Heart right ventricle (tissue), 16 donors: Measurements from ENCODE around the gene FRS3. TPM values are rescaled to one million over a fixed set of nuclear protein-coding genes. Genes with fewer than 3 reads are reported as not detected.
"Not testable (repeated sequence)": the region's sequence is repeated elsewhere in the genome, so short reads cannot be mapped to it uniquely, and the experiment has no call there.

Experiments
- ATAC-seq, 8 donors: fragments of 200-7000 bp; cut with Tn5 transposase; one replicate each; pipeline ENCODE4 v1.9.1; 2020; ENCODE audit warnings: mild to moderate bottlenecking in 8 of 8, moderate library complexity in 8 of 8, moderate number of reproducible peaks in 1 of 8
- DNase-seq, 2 donors: peaks; one replicate each; pipeline ENCODE4 v3.0.0-alpha.2; 2020
- H3K27ac ChIP-seq, 10 donors: fragments of 200-600 bp; sonication (generic) in 2 of 10; one replicate each; pipeline versions ENCODE4 v1.5.0 to v1.8.0; 2020 to 2022; ENCODE audit warnings: mild to moderate bottlenecking in 3 of 10
- H3K27me3 ChIP-seq, 7 donors: fragments of 200-600 bp; one replicate each; pipeline ENCODE4 v1.8.0; 2021 to 2022; ENCODE audit warnings: mild to moderate bottlenecking in 2 of 7
- H3K36me3 ChIP-seq, 9 donors: fragments of 200-600 bp; sonication (generic) in 1 of 9; one replicate each; pipeline versions ENCODE4 v1.5.0 to v1.8.0; 2020 to 2022; ENCODE audit warnings: mild to moderate bottlenecking in 2 of 9
- H3K4me1 ChIP-seq, 9 donors: fragments of 200-600 bp; sonication (generic) in 1 of 9; one replicate each; pipeline versions ENCODE4 v1.5.0 to v1.8.0; 2020 to 2022; ENCODE audit warnings: mild to moderate bottlenecking in 4 of 9
- H3K4me3 ChIP-seq, 10 donors: fragments of 200-600 bp; sonication (generic) in 2 of 10; one replicate each; pipeline versions ENCODE4 v1.5.0 to v1.8.0; 2020 to 2022; ENCODE audit warnings: mild to moderate bottlenecking in 7 of 10, moderate library complexity in 2 of 10
- H3K9me3 ChIP-seq, 11 donors: fragments of 200-600 bp in 10 of 11; sonication (generic) in 2 of 11; one replicate each; pipeline versions ENCODE4 v1.5.0 to v1.8.0; 2013 to 2022; ENCODE audit warnings: mild to moderate bottlenecking in 2 of 11, control low read depth in 1 of 11, moderate library complexity in 1 of 11
- WGBS, 2 donors: extraction: QIAGEN DNeasy Blood & Tissue Kit; methylation state at CpG; one replicate each; pipeline ENCODE4 v1.1.7; 2013; ENCODE audit warnings: inconsistent platforms in 1 of 2; 5-methylcytosine and 5-hydroxymethylcytosine counted together
- intact Hi-C, 10 donors: fragments of 100-400 bp; cut with DNase I; formaldehyde crosslinking; loops; one replicate each; pipeline versions ENCODE4 v1.11.1 to v1.14.2; 2022
- polyA plus RNA-seq, 2 donors: library from polyadenylated mRNA; stranded (reverse); fragments of 200-250 nt; gene quantifications; one replicate each; pipeline ENCODE4 v1.2.3, GENCODE V29; 2013
- total RNA-seq, 10 donors: library from RNA; stranded (reverse); fragmentation: NEBNext Ultra II Directional in 3 of 10; extraction: Animal tissue kit (Norgen Biotek cat#: 25700) in 3 of 10; gene quantifications; one replicate each; pipeline versions ENCODE4 v1.2.1 to v1.2.4, GENCODE V29; 2021 to 2023
- TF ChIP-seq, protein P1 (sequence below), 9 donors: fragments of 200-600 bp; sonication (generic) in 2 of 9; IDR thresholded peaks; one replicate each; pipeline versions ENCODE4 v1.5.0 to v1.8.0; 2021 to 2022; ENCODE audit warnings: antibody characterized with exemption in 9 of 9, mild to moderate bottlenecking in 5 of 9, moderate library complexity in 1 of 9
- donor health status: Arrhythmogenic right ventricular cardiomyopathy.
- donor health status: ischemic (EF 13 %, LVEDD 7.1; RV severe dilation, severe dysfunction).
- donor health status: healthy with polysubstance abuse.
- donor health status: DM: no; HTN: yes; CAD: no.
- donor health status: DM: no; HTN: no; CAD: no.
- donor health status: ischemic (EF 25% LVEDD 6.9; RV normal size, moderate dysfunction).
- donor health status: ischemic (EF 25% LVEDD 5.7; RV mildly dilated, moderate dysfunction).
- donor health status: healthy.
- donor health status: DM: yes; HTN: yes; CAD: no.
- donor health status: Ischemic cardiomyopathy.
- donor health status: ischemic (EF 35%, LVEDD 5.7; RV mildly dilated, moderate dysfunction).
- donor health status: nonischemic (EF 11% LVEDD 7.7; RV severe dilation, severe dysfunction).
- donor health status: DM: yes; HTN: yes; CAD: no.
- donor health status: PGD.
- donor health status: ischemic (EF 29% LVEDD 5.4; RV normal size, mild dysfunction).
- donor health status: nonischemic (EF 23%, LVEDD 6.1; RV moderate dilation, normal function).

The FRS3 gene
- total and polyA plus RNA-seq, 12 donors, result 2.8 to 8.7 (median 5.8) TPM

DNA sequence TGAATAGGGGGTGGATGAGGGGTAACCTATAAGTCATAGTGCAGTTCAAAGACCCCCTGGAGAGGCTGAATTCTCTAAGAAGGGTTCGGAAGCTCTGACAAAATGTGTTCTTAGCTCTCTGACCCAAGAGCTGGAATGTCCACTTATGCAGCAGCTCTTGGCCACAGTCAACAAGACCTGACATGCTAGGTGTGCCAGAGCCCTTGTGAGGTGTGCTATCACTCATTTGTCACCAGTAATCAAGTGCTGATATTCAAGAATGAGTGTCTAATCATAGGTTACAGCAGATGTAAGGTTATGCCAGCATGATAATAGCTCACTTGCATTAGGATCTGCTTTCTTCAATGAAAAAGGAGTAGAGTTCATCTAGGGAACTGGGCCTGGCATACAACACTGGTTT lies 35.9 kb upstream of the FRS3 start:
- no peak overlapping the region for H3K4me3 ChIP-seq
- DNase-seq (no peak), ATAC-seq (peak in 4 of 8 donors; percentile 21 to 83 (median 46))
- intact Hi-C loops, result no loop called here
- no peaks in the 10 kb centered on the region for H3K27me3 ChIP-seq
- H3K4me1 ChIP-seq, result peaks cover 0 to 14% (median 4%) of the 10 kb centered on the region in 9 donors
- 43 to 73% methylated on average over 1 of the region's 1 CpG for WGBS, 2 donors
- TF ChIP-seq, protein P1, sequence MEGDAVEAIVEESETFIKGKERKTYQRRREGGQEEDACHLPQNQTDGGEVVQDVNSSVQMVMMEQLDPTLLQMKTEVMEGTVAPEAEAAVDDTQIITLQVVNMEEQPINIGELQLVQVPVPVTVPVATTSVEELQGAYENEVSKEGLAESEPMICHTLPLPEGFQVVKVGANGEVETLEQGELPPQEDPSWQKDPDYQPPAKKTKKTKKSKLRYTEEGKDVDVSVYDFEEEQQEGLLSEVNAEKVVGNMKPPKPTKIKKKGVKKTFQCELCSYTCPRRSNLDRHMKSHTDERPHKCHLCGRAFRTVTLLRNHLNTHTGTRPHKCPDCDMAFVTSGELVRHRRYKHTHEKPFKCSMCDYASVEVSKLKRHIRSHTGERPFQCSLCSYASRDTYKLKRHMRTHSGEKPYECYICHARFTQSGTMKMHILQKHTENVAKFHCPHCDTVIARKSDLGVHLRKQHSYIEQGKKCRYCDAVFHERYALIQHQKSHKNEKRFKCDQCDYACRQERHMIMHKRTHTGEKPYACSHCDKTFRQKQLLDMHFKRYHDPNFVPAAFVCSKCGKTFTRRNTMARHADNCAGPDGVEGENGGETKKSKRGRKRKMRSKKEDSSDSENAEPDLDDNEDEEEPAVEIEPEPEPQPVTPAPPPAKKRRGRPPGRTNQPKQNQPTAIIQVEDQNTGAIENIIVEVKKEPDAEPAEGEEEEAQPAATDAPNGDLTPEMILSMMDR (IDR thresholded peaks at IDR 0.05), result no peak
- H3K27ac ChIP-seq, result peak overlapping the region in 4 of 10 donors; percentile 20 to 41 (median 25)
- H3K36me3 ChIP-seq, result no peaks in the 10 kb centered on the region
- no peaks in the 10 kb centered on the region for H3K9me3 ChIP-seq

DNA sequence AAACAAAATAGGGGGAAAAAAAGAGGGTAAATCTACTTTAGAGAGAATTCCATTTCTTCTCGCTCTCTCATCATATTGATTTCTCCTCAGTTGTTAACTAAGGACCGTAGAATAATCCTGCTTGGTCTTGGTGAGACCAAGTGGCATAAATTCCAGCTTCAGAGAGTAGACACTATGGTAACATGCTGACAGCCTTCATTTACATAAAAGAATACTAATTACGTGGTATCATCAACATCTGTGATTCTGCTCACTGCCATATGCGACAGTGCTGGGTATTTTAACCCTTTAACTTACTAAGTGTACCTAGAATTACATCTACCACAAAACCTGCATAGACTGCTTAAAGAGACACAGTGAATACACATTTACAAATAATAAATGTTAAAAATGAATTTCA lies 34.9 kb upstream of the FRS3 start:
- intact Hi-C loops, result no loop called here
- no peak overlapping the region for H3K4me3 ChIP-seq
- no peak for DNase-seq
- peaks cover 0 to 14% (median 4%) of the 10 kb centered on the region in 9 donors for H3K4me1 ChIP-seq
- peak overlapping the region in 1 of 10 donors; percentile 41 for H3K27ac ChIP-seq
- no peaks in the 10 kb centered on the region for H3K9me3 ChIP-seq
- no peak for ATAC-seq
- WGBS, 2 donors, result 65 to 75% methylated on average over 4 of the region's 4 CpGs
- no peaks in the 10 kb centered on the region for H3K36me3 ChIP-seq
- TF ChIP-seq, protein P1 (IDR thresholded peaks at IDR 0.05), result no peak
- H3K27me3 ChIP-seq, result no peaks in the 10 kb centered on the region

DNA sequence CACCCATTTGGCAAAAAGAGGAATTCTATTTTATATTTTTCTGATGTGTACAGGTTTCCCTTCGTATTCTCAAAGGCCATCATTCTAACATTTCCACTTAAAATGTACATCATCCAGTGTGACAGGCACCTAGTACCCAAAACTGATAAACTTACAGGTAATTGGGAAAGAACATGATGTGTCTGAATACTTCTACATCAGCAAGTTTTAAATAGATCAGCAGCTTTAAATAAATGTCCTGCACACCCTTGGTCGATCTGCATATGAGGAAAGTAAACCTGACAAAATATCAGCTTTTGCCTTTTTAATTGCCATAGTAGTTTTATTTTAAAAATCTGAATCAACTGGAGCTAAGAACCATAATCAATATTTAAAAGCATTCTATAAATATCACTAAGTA lies 34.3 kb upstream of the FRS3 start:
- Histone ChIP-seq H3K27ac (peak overlapping the region in 3 of 10 donors; percentile 14 to 31 (median 19)), H3K4me1 (peaks cover 0 to 14% (median 4%) of the 10 kb centered on the region in 9 donors), H3K27me3 (no peaks in the 10 kb centered on the region), H3K4me3 (no peak overlapping the region), H3K36me3 (no peaks in the 10 kb centered on the region), H3K9me3 (no peaks in the 10 kb centered on the region)
- 54 to 68% methylated on average over 2 of the region's 2 CpGs for WGBS, 2 donors
- intact Hi-C loops, result no loop called here
- TF ChIP-seq, protein P1 (IDR thresholded peaks at IDR 0.05), result no peak
- DNase-seq (no peak), ATAC-seq (peak in 2 of 8 donors; percentile 53 to 85)

DNA sequence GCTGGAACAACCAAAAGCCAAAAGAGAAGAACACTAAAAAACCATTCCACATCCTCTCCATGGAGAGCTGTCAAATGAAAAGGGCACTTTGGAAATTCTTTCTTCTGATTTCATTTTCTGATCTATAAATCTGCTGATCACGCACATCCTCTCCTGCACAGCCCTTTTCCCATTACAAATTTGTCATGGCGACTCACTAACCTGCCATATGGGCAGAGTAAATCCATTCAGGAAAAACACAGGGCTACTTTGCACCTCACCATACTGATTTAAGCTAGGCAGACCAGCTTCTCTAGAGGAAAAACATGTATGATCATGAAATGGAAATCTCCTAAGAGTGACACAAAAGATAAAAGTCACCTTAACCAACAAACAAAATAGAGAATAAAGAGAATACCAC lies 33.8 kb upstream of the FRS3 start:
- TF ChIP-seq, protein P1 (IDR thresholded peaks at IDR 0.05), result no peak
- Histone ChIP-seq H3K36me3 (no peaks in the 10 kb centered on the region), H3K27me3 (no peaks in the 10 kb centered on the region), H3K4me3 (no peak overlapping the region), H3K27ac (peak overlapping the region in 4 of 10 donors; percentile 14 to 31 (median 24)), H3K4me1 (peaks cover 0 to 14% (median 4%) of the 10 kb centered on the region in 9 donors), H3K9me3 (no peaks in the 10 kb centered on the region)
- 95% methylated on average over 2 of the region's 2 CpGs for WGBS, 2 donors
- ATAC-seq (no peak), DNase-seq (no peak)
- intact Hi-C loops, result no loop called here

DNA sequence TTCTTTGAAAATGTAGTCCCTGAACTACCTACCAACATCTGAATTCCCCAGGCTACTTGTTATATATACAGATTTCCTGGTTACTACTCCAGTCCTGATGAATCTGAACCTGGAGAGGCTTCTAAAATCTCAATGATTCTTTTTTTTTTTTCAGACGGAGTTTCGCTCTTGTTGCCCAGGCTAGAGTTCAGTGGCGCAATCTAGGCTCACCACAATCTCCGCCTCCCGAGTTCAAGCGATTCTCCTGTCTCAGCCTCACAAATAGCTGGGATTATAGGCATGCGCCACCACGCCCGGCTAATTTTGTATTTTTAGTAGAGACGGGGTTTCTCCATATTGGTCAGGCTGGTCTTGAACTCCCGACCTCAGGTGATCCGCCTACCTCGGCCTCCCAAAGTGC lies 32.2 kb upstream of the FRS3 start:
- DNase-seq, H3K36me3 ChIP-seq, H3K4me3 ChIP-seq, intact Hi-C loops, H3K27ac ChIP-seq, H3K9me3 ChIP-seq, H3K27me3 ChIP-seq, ATAC-seq: not testable (repeated sequence)
- H3K4me1 ChIP-seq, result peaks cover 0 to 14% (median 4%) of the 10 kb centered on the region in 9 donors
- WGBS, 2 donors, result 96 to 97% methylated on average over 13 of the region's 13 CpGs
